ENCODE measurements around the gene SLC2A13. TPM values are rescaled to one million over a fixed set of nuclear protein-coding genes. Genes with fewer than 3 reads are reported as not detected.
"Not testable (repeated sequence)": the region's sequence is repeated elsewhere in the genome, so short reads cannot be mapped to it uniquely, and the experiment has no call there.

SLC2A13 gene
- total RNA-seq, 2 experiments from 2014 or later, result 2.2 to 2.5 TPM

GRCh38 chr12:40054555-40055227, 51.2 kb downstream of the SLC2A13 start:
- Mint-ChIP-seq H3K27ac (no peak overlapping the region), H3K9me3 (no peaks in the 10 kb centered on the region), H3K4me1 (no peaks in the 10 kb centered on the region), H3K27me3 (no peaks in the 10 kb centered on the region), H3K4me3 (no peak overlapping the region), H3K36me3 (ENCODE audit: low read depth) (no peaks in the 10 kb centered on the region)
- ChIA-PET CTCF (interaction anchor here (1.4 kb wide), 1 partner anchor 18 kb away, joined by 3 read pairs; no protein-coding TSS in a partner anchor), POLR2A (no interaction called here)
- DNase-seq, result no peak

- no peaks in the 10 kb centered on the region for H3K27me3 Mint-ChIP-seq
- H3K4me3 Mint-ChIP-seq, result no peak overlapping the region
- ChIA-PET CTCF (no interaction called here), POLR2A (no interaction called here)
- H3K36me3 Mint-ChIP-seq (ENCODE audit: low read depth), result no peaks in the 10 kb centered on the region
- no peak overlapping the region for H3K27ac Mint-ChIP-seq
- H3K9me3 Mint-ChIP-seq, result no peaks in the 10 kb centered on the region
- H3K4me1 Mint-ChIP-seq, result no peaks in the 10 kb centered on the region
- DNase-seq, result no peak
Observed at GRCh38 chr12:40049268-40049667, 56.6 kb downstream of the SLC2A13 start.

- POLR2A ChIA-PET; H3K27ac Mint-ChIP-seq; H3K4me3 Mint-ChIP-seq; DNase-seq; H3K4me1 Mint-ChIP-seq; H3K27me3 Mint-ChIP-seq; H3K36me3 Mint-ChIP-seq (ENCODE audit: low read depth); CTCF ChIA-PET; H3K9me3 Mint-ChIP-seq: not testable (repeated sequence)
Observed at GRCh38 chr12:40047002-40047401, 58.9 kb downstream of the SLC2A13 start.

- CTCF ChIA-PET, result interaction anchor here (0.6 kb wide), 1 partner anchor 277 kb away, joined by 5 read pairs; no protein-coding TSS in a partner anchor
- POLR2A ChIA-PET, result no interaction called here
- Mint-ChIP-seq H3K27me3 (no peaks in the 10 kb centered on the region), H3K4me1 (no peaks in the 10 kb centered on the region), H3K9me3 (no peaks in the 10 kb centered on the region), H3K27ac (no peak overlapping the region), H3K36me3 (ENCODE audit: low read depth) (no peaks in the 10 kb centered on the region), H3K4me3 (no peak overlapping the region)
- no peak for DNase-seq
Observed at GRCh38 chr12:40045656-40046055, 60.2 kb downstream of the SLC2A13 start.

GRCh38 chr12:40044396-40044795, 61.5 kb downstream of the SLC2A13 start:
- DNase-seq, result no peak
- H3K27ac Mint-ChIP-seq, result no peak overlapping the region
- H3K4me1 Mint-ChIP-seq, result no peaks in the 10 kb centered on the region
- H3K4me3 Mint-ChIP-seq, result no peak overlapping the region
- CTCF ChIA-PET, result no interaction called here
- no peaks in the 10 kb centered on the region for H3K9me3 Mint-ChIP-seq
- no peaks in the 10 kb centered on the region for H3K27me3 Mint-ChIP-seq
- POLR2A ChIA-PET, result no interaction called here
- H3K36me3 Mint-ChIP-seq (ENCODE audit: low read depth), result no peaks in the 10 kb centered on the region

- ChIA-PET CTCF (no interaction called here), POLR2A (no interaction called here)
- no peak overlapping the region for H3K27ac Mint-ChIP-seq
- no peaks in the 10 kb centered on the region for H3K36me3 Mint-ChIP-seq (ENCODE audit: low read depth)
- DNase-seq, result no peak
- H3K9me3 Mint-ChIP-seq, result no peaks in the 10 kb centered on the region
- H3K27me3 Mint-ChIP-seq, result no peaks in the 10 kb centered on the region
- H3K4me1 Mint-ChIP-seq, result no peaks in the 10 kb centered on the region
- no peak overlapping the region for H3K4me3 Mint-ChIP-seq
Observed at GRCh38 chr12:40039598-40039997, 66.3 kb downstream of the SLC2A13 start.

- H3K9me3 Mint-ChIP-seq, result no peaks in the 10 kb centered on the region
- CTCF ChIA-PET, result interaction anchor here (1.6 kb wide), 1 partner anchor 12 kb away, joined by 7 read pairs; no protein-coding TSS in a partner anchor
- no peak for DNase-seq
- H3K4me1 Mint-ChIP-seq, result no peaks in the 10 kb centered on the region
- POLR2A ChIA-PET, result no interaction called here
- no peaks in the 10 kb centered on the region for H3K36me3 Mint-ChIP-seq (ENCODE audit: low read depth)
- H3K27me3 Mint-ChIP-seq, result no peaks in the 10 kb centered on the region
- no peak overlapping the region for H3K4me3 Mint-ChIP-seq
- no peak overlapping the region for H3K27ac Mint-ChIP-seq
Observed at GRCh38 chr12:40038619-40039018, 67.3 kb downstream of the SLC2A13 start.

- Mint-ChIP-seq H3K9me3 (no peaks in the 10 kb centered on the region), H3K27ac (no peak overlapping the region), H3K4me3 (no peak overlapping the region), H3K27me3 (no peaks in the 10 kb centered on the region), H3K36me3 (ENCODE audit: low read depth) (no peaks in the 10 kb centered on the region), H3K4me1 (no peaks in the 10 kb centered on the region)
- no peak for DNase-seq
- CTCF ChIA-PET, result interaction anchor here (0.7 to 1.2 kb wide), 2 partner anchors 21 to 73 kb away, joined by 3 read pairs; no protein-coding TSS in a partner anchor
- POLR2A ChIA-PET, result no interaction called here
Observed at GRCh38 chr12:40034712-40035111, 71.2 kb downstream of the SLC2A13 start.

GRCh38 chr12:40034156-40034555, 71.7 kb downstream of the SLC2A13 start:
- Mint-ChIP-seq H3K9me3 (no peaks in the 10 kb centered on the region), H3K27ac (no peak overlapping the region), H3K36me3 (ENCODE audit: low read depth) (no peaks in the 10 kb centered on the region), H3K4me3 (no peak overlapping the region), H3K4me1 (no peaks in the 10 kb centered on the region), H3K27me3 (no peaks in the 10 kb centered on the region)
- no peak for DNase-seq
- ChIA-PET POLR2A (no interaction called here), CTCF (interaction anchor here (0.7 to 1.2 kb wide), 2 partner anchors 21 to 73 kb away, joined by 3 read pairs; no protein-coding TSS in a partner anchor)

GRCh38 chr12:40033242-40033630, 72.6 kb downstream of the SLC2A13 start:
- H3K4me1 Mint-ChIP-seq, result no peaks in the 10 kb centered on the region
- no peak overlapping the region for H3K4me3 Mint-ChIP-seq
- H3K27ac Mint-ChIP-seq, result no peak overlapping the region
- no peaks in the 10 kb centered on the region for H3K9me3 Mint-ChIP-seq
- ChIA-PET POLR2A (no interaction called here), CTCF (no interaction called here)
- H3K36me3 Mint-ChIP-seq (ENCODE audit: low read depth), result no peaks in the 10 kb centered on the region
- no peaks in the 10 kb centered on the region for H3K27me3 Mint-ChIP-seq
- DNase-seq, result no peak

- H3K9me3 Mint-ChIP-seq, result no peaks in the 10 kb centered on the region
- H3K36me3 Mint-ChIP-seq (ENCODE audit: low read depth), result no peaks in the 10 kb centered on the region
- H3K4me3 Mint-ChIP-seq, result no peak overlapping the region
- ChIA-PET POLR2A (no interaction called here), CTCF (no interaction called here)
- H3K27me3 Mint-ChIP-seq, result no peaks in the 10 kb centered on the region
- no peak for DNase-seq
- H3K27ac Mint-ChIP-seq, result no peak overlapping the region
- H3K4me1 Mint-ChIP-seq, result no peaks in the 10 kb centered on the region
Observed at GRCh38 chr12:40032433-40033241, 73.2 kb downstream of the SLC2A13 start.

GRCh38 chr12:40031965-40032364, 73.9 kb downstream of the SLC2A13 start:
- H3K27ac Mint-ChIP-seq, result no peak overlapping the region
- H3K9me3 Mint-ChIP-seq, result no peaks in the 10 kb centered on the region
- no peak for DNase-seq
- H3K4me3 Mint-ChIP-seq, result no peak overlapping the region
- CTCF ChIA-PET, result no interaction called here
- no peaks in the 10 kb centered on the region for H3K36me3 Mint-ChIP-seq (ENCODE audit: low read depth)
- H3K27me3 Mint-ChIP-seq, result no peaks in the 10 kb centered on the region
- POLR2A ChIA-PET, result no interaction called here
- H3K4me1 Mint-ChIP-seq, result no peaks in the 10 kb centered on the region

GRCh38 chr12:40030970-40031369, 74.9 kb downstream of the SLC2A13 start:
- H3K4me3 Mint-ChIP-seq; DNase-seq; POLR2A ChIA-PET; H3K9me3 Mint-ChIP-seq; H3K4me1 Mint-ChIP-seq; H3K36me3 Mint-ChIP-seq (ENCODE audit: low read depth); H3K27me3 Mint-ChIP-seq; CTCF ChIA-PET; H3K27ac Mint-ChIP-seq: not testable (repeated sequence)

Measured in activated CD4-positive, alpha-beta T cell treated with anti-CD3 and anti-CD28 coated beads, Interleukin-2, amount 10 ng/mL, durations not matched to agents 7 days and 5 days (primary cell).